GM19467 (cell line): ENCODE data around the gene CCDC12.
"Not testable (repeated sequence)": the region's sequence is repeated elsewhere in the genome, so short reads cannot be mapped to it uniquely, and the experiment has no call there.

ENCODE experiments used
- ATAC-seq: cut with Tn5 transposase; IDR thresholded peaks from one replicate; pipeline ENCODE4 v1.9.1; 2021; ENCODE audit warnings: mild to moderate bottlenecking, moderate library complexity; ENCODE audit not compliant: unreplicated experiment

Gene CCDC12

DNA sequence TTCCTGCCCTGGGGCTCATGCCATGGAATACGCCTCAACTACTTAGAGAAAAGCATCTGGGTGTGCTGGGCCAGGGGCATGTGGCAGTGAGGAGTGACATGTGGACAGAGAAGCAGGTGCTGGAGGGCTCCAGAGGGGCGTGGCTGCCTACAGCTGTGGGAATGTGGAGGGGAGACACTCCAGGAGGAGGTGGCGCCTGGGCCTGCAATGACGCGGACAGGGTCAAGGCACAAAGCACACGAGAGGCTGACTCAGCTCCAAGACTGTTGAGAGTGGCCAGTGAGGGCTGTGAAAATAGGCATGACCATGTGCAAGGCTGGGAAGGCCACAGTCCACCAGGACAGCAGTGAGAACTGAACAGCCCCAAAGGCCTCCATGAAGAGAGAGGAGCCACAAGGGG lies 50.5 kb downstream of the CCDC12 start:
- no peak for ATAC-seq

DNA sequence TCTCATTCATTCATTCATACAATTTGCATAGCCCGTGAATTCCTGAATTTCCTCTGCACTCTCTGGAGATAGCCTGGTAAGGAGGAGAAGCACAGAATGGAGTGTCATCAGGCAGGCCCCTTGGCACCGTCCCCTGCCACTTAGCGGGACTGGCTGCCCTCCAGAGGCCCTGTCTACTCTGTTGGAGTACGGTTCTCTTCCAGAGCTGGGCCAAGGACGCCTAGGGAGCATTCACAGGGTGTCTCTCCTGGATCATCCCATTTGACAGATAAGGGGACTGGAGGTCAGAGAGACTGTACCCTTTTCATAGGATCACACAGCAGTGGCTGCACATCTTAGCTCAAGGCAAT lies 51.0 kb downstream of the CCDC12 start:
- no peak for ATAC-seq

DNA sequence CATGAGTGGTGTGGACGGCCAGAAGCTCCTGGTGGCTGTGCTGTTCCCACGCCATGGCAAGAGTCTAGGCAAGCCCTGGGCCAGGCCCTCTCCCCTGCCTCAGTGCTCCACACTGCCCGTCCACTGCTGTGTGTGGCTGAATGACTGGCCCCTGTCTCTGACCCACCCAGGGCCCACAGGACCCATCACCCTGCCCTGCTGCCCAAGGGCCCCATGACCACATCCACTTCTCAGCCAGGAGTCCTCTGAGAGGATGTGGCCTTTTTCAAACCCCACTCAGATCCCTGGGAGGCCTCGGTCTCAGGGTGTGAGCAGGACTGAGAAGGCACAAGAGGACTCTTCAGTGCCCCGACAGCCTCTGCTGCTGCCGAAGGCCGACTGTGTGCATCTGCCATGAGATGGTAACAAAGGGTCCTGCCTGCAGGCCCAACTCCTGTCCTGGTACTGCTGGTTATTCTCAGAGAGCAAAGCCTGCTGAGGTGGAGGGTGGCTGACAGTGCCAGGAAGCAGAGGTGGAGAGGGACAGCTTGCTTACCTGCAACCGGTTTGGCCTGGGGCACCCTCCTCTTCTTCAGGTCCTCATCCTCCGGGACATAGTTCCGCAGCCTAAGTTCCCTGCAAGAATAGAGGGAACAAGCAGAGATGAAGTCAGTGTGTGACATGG lies 51.5 kb downstream of the CCDC12 start:
- no peak for ATAC-seq

DNA sequence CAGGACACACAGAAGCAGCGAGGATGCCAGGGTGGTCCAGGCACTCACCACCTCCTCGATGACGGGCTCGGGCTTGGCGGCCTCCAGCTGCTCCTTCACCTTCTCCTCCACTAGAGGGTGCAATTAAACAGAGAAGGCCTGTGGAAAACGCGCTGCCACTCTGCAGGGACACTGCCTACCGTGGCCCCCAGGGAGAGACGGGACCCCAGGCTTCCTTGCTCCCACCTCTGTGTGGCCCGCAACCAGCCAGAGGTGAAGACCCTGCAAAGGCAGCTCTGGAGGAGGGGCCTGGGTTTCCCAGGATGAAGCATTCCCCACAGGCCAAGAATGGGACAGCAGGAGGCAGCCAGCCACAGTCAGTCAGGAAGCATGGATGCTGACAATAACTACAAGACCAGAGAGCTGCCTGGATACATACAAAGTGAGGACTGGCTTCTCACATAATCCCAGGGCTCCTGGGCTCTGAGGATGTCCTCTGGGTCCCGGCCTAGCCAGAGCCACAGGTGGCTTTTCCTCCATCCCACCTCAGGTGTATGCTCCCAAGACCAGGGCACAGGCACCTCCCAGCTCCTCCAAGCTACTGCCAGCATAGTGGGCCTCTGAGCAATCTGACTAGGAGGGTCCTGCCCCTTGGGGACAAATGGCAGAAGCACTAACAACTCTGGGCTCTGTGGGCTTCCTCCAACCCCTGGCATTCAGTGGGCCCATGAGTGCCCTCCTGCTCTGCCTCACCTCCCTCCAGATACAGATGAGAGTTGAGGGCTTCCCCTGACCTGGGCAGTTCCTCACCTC lies 52.8 kb downstream of the CCDC12 start:
- ATAC-seq, result no peak

DNA sequence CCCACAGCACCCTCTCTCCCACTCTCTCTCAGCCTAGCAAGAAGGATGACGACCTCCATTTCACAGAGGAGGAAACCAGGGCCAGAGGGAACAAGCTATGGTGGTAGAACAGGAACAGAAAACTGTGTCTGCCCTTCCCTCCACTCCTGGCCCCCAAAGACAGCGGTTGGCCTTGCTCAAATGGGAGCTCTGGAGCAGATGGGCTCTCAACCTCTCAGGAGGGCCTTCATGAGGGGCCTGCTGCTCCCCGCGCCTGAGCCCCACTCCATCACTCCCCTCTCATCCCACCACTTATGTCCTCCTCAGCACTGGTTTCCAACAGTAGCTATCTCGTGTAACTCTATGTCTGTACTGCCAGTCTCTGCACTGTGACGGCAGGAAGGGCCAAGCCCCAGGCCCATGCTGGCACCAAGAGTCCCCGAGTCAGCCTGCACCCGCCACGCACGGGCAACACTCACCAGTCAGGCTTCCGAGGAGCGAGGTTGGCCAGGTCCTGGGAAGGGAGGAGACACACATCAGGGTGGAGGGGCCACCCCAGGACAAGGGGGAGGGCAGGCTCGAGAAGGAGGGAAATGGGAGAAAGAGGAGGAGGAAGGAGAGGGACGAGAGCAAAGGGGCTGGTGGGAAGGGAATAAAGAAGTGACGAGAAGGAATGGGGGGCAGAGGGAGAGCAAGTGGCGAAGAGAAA lies 53.5 kb downstream of the CCDC12 start:
- ATAC-seq, result no peak

DNA sequence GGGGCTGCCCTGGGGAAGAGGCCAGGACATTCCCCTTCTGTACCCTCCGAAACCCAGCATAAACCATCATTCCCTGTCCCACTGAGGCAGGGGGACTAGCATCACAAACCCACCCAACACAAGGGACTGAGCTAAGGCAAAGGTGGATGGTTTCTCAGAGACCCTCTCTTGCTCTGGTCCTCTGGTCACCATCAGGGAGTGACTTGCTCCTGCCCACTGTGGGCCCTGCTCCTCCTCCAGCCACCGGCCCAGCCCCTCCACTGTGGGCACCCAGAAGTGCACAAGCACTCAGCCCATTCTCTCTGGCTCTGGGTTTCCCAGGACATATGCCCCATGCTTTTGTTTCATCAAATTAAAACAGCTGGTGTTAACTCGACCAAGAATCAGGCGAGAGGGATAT lies 54.1 kb downstream of the CCDC12 start:
- no peak for ATAC-seq

DNA sequence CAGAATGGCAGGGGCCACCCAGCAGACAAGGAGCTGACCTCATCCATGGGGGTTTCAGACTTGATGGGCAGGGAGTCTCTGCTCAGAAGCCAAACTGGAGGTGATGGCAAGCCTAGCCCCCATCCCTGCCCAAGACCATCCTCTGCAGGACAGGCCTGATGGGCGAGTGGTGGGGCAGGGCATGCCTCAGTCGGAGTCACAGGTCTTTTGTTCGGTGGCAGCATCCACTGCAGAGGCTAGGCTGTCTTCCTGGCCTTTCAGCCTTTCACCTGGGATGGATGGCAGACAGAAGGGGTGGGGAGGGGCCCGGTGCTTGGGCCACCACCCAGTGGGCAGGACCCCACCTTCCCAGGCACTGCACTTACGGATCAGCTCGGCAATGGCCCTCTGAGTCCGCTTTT lies 54.7 kb downstream of the CCDC12 start:
- ATAC-seq, result no peak

DNA sequence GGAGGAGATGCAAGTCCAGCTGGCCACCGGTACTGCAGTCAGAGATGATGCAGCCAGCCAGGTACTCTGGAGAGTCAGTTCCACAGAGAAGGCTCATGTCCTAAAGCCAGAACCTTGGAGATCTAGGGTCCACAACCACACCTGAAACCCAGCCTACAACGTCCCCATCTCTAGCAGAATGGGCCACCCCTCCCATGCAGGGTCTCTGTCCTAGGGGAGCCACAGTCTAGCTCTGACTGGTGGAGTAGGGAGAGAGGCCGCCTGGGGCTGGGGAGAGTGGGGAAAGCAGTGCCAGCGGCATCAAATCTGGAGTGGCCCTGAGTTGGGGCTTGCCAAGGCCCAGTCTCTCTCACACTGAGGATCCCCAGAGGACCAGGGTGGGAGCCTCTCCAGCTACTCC lies 55.5 kb downstream of the CCDC12 start:
- no peak for ATAC-seq

DNA sequence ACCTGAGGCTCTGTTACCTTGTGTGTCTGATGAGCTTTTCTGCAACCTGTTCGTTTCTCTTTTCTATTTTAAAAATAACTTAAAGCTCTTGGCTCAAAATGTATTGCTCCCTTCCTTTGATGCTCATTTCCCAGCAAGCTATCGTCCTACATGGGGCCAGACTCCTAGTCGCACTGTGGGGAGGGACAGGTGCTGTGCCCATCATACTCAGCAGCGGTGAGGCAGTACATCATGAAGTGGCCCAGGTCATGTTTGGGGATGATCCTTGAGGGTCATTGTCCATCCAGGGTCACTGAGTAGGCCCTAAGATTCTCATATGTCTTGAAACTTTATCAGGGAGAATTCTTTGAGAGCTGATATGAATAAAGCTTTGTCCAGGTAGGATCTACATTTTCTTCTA lies 57.9 kb downstream of the CCDC12 start:
- ATAC-seq, result no peak

DNA sequence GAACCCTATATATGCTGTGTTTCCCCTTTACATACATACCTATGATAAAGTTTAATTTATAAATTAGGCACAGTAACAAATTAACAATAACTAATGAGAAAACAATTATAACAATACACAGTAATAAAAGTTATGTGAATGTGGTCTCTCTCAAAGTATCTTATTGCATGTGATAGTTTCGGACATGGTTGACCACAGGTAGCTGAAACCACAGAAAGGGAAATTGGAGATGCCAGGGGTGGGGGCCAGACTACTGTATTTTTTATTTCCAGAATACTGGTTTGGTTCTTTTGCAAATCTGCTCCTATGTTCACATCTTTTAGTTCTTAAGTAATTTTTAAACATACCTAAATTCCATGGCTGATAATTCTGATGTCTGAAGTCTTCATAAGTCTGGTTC lies 58.3 kb downstream of the CCDC12 start:
- no peak for ATAC-seq

DNA sequence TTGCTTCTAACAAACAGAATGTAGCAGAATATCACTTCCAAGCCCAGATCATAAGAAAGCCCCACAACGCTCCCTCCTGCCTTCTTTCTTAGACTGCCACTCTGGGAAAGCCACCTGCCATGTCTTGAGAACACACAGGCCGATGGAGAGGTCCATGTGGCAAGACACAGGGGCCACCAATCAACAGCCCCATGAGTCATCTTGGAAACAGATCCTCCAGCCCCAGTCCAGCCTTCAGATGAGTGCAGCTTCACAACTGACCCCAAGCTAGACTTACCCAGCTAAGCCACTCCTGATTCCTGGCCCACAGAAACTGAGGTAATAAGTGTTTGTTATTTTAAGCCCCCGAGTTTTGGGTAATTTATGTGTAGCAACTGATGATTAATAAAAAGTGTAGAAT lies 59.3 kb downstream of the CCDC12 start:
- no peak for ATAC-seq

DNA sequence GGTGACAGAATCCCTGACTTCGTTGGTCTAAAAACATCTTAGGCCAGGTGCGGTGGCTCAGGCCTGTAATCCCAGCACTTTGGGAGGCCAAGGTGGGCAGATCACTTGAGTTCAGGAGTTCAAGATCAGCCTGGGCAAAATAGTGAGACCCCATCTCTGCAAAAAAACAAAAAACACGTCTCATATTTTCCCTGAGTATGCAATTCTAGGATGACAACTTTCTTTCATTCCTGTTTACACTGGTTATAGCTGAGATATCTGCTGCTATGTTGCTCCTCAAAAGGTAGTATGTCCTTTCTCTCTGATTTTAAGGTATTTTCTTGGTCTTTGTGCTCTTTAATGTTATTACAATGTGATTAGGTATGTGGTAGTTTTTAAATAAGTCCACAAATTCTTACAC lies 59.7 kb downstream of the CCDC12 start:
- ATAC-seq, result no peak

DNA sequence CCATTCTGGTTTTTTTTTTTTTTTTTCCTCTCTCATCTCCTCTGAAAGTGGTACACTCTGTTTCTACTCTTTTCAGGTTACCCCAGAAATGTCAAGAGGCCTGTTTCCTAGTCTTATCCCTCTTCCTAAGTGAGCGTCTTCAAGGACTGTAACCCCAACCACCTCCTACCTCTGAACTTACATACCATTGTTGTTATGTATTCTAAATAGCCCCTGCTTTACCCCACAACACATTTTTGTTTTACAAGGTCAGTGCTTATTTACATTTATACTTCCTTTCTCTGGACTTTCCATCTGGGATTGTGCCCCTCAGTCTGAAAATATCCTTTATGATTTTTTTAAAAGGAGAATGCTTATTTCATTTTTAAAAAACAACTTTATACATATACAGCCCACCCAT lies 60.3 kb downstream of the CCDC12 start:
- ATAC-seq, result no peak

DNA sequence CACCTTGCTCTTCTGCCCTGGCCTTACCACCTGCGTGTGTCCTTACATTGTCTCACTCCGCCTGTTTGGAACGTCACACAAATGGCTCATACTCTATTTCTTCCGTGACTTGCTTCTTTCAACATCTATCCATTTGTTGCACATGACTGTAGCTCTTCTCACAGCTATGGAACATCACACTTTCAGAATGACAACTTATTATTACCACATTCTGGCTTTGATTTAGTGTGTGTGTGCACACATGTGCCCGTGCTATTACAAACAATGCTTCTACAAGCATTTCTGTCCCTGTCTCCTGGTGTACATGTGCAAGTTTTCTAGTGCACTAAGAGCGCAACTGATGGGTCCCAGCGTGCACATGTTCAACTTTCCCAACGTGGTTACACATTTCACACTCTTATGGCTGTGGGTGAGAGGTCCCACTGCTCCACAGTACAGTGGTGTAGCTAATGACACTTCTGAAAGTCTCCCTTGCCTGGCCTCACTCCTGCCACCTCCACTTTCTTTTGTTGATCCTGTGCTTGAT lies 61.2 kb downstream of the CCDC12 start:
- ATAC-seq, result no peak

DNA sequence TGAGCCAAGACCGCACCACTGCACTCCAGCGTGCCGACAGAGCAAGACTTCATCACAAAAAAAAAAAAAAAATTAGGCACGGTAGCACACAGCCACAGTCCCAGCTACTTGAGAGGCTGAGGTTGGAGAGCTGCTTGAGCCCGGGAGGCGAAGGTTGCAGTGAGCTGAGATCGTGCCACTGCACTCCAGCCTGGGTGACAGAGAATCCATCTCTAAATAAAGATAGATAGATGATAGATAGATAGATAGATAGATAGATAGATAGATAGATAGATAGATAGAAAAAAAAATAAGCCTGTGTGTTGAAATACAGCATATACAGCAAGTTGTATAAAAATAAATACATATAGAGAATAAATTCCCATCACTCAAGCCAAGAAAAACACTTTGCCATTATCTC lies 61.7 kb downstream of the CCDC12 start:
- ATAC-seq, result no peak

DNA sequence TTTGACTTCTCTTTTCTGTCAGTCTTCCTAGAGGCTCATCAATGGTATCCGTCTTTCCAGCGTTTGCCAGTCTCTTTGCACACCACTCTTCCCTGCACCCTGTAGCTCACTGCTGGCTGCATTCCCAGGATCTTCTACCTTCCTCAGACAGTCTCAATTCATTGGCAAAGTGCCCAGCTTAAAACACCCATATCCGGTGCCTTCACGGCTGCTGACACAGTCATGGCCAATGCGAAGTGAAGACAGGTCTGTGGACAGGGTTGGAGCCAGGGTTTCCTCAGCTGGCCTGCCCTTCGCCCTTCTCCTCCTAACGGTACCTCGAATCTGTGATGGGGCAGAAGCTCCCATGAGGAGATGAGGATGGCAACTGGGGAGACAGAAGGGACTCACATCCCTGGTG lies 62.9 kb downstream of the CCDC12 start:
- ATAC-seq, result no peak

DNA sequence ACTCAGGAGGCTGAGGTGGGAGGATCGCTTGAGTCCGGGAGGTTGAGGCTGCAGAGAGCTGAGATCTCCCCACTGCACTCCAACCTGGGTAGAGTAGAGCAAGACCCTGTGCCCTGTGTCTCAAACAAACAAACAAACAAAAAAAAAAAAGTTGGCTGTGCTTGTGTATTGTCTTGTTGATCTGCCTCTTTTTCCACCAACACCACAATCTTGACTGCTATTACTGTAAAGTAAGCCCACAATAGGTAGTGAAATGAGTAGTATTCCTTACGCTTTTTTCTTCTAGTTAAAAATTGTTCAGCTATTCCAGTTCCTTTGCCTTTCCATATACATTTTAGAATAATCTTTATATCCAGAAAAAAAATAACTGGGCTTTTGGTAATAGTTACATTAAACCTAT lies 63.6 kb downstream of the CCDC12 start:
- ATAC-seq, result no peak

DNA sequence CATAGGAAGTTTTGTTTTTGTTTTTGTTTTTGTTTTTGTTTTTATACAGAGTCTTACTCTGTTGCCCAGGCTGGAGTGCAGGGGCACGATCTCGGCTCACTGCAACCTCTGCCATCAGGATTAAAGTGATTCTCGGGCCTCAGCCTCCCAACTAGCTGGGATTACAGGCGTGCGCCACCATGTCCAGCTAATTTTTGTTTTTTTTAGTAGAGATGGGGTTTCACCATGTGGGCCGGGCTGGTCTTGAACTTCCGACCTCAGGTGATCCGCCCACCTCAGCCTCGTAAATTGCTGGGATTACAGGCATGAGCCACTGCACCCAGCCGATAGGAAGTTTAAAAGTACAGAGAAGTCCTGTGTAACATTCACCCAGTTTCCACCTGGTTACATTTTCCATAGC lies 65.6 kb downstream of the CCDC12 start:
- ATAC-seq, result not testable (repeated sequence)

DNA sequence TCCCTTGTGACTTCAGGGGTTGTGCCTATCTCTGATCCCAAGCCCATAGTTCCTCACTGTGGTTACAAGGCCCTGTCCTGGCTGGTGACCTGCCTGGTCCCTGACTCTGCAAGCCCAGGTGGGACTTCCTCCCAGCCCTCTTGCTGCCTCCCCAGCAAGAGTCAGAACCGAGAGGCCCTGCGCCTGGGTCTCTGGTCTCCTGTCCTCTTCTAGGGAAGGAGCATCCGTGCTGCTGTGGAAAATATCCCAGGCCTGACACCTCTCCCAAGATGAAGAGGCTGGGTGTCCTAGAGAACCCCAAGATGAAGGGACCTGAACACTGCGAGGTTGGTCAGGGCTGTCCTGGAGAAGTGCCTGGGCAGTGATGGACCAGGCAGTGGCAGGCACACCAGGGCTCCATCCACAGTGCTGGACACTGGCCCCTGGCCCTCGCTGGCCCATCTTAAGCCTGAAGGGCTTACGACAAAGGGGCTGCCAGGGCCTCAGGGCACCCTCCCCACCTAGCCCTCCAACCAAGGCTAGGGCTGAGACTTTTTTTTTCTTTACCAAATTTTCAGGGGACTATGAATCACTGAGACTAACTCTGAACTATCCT lies 66.3 kb downstream of the CCDC12 start:
- no peak for ATAC-seq

DNA sequence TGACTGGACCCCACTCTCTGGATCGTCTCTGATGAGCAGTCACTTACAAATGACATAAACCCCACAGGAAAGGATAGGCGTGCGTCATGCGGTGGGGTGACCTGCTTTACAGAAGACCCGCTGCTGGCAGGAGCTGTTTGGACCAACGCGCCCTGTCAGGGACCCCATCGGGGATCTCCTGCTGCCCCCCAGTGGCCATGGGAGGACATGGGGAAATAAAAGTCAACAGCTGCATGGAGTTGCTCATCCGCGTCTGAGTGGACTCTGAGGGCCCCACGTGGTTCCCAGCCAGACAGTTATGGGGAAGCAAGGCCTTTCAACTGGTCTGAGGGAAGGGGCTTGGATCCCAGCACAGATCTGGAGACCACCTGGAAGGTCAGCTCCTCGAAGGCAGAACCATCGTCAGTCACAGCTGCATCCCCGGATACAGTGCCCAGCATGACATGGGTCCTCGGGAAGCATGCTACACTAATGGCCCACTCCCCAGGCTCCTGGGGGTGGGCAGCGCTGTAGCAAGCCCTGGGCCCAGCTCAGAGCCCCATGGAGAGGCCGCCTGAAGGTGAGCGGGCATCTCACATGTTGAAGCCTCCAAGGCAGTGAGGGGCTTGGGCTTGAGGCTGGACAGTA lies 66.9 kb downstream of the CCDC12 start:
- no peak for ATAC-seq

DNA sequence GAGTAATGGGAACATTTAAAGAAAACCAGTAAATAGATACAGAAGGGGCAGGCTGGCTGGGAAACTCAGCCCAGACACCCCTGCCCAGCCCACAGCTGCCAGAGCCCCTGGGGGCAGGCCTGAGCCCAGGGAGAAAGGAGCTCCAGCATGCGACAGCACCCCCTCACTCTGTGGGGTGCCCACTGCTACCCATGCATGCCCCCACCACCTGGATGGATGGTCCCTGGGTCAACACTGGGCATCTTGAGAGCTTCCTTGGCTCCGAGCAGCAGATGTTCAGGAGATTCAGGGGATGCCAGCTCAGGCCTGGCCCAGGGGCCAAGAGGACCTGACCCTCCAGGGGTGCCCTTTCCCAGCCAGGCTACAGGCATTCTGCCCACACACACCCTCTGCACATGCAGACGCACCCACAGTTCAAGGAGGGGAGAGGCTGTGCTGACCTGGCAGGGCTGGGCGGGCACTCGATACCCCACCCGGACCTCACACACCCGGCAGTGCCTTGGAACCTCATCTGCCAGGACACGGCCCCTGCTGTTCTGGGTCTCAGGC lies 67.5 kb downstream of the CCDC12 start:
- no peak for ATAC-seq
